HCT116 (cell line): ENCODE measurements around the gene ACTRT2. TPM values are rescaled to one million over a fixed set of nuclear protein-coding genes. Genes with fewer than 3 reads are reported as not detected.

Experiments used
- ATAC-seq: fragments of 200-7000 bp; cut with Tn5 transposase; 2 replicates; pipeline ENCODE4 v1.9.1; 2020; ENCODE audit warnings: mild to moderate bottlenecking, moderate library complexity
- BruUV-seq: library from RNA; stranded (reverse); fragments of 400-500 nt; replicated peaks from 2 replicates; lab custom pipeline; 2021; lab: Mats Ljungman, UMichigan
- CTCF ChIA-PET: fragments of 300-600 bp; sonication (Branson Sonifier 250); formaldehyde crosslinking; loops from one replicate; lab custom pipeline; 2021; ENCODE audit warnings: antibody characterized with exemption; lab: Charles Lee
- POLR2A ChIA-PET: fragments of 300-600, 350-600 bp; sonication (Branson Sonifier 250); formaldehyde crosslinking; loops from one replicate; lab custom pipeline; 2021; ENCODE audit warnings: antibody characterized with exemption; lab: Charles Lee
- RAD21 ChIA-PET, 2 experiments: fragments of 300-600 bp; sonication (Branson Sonifier 250); formaldehyde crosslinking; loops; one replicate each; lab custom pipeline; 2023; ENCODE audit warnings: low total read pairs in 2 of 2; ENCODE audit not compliant: uncharacterized antibody in 2 of 2, unreplicated experiment in 2 of 2, low non-redundant PET in 1 of 2; lab: Charles Lee
- DNase-seq: peaks from one replicate; pipeline ENCODE4 v3.0.0-alpha.2; 2010; ENCODE audit warnings: low read depth, low spot score
- H2AFZ ChIP-seq: fragments of 200-600 bp; shearing (Covaris generic), sonication (generic); 2 replicates; pipeline ENCODE4 v1.6.1; 2017; ENCODE audit warnings: low read depth, mixed run types, mixed read lengths, antibody characterized with exemption, low read length; ENCODE audit not compliant: poor library complexity, severe bottlenecking
- H3K27ac ChIP-seq: 2 replicates; pipeline ENCODE4 v1.5.1; 2012; ENCODE audit warnings: low read depth, low read length
- H3K27me3 ChIP-seq: fragments of 200-600 bp; sonication (generic); 2 replicates; pipeline ENCODE4 v1.6.1; 2016; ENCODE audit warnings: mixed run types, low read length, mixed read lengths; ENCODE audit not compliant: insufficient read depth
- H3K36me3 ChIP-seq, 2 experiments: fragments of 200-500 bp in 1 of 2; fragments of 200-600 bp in 1 of 2; sonication (Bioruptor generic) in 1 of 2; sonication (generic) in 1 of 2; 2 replicates each; pipeline versions ENCODE4 v1.5.1 to v1.6.1; 2014 to 2016; ENCODE audit warnings: low read length in 2 of 2, inconsistent platforms in 1 of 2, mixed read lengths in 1 of 2, mixed run types in 1 of 2; ENCODE audit not compliant: insufficient read depth in 2 of 2, control insufficient read depth in 1 of 2
- H3K4me1 ChIP-seq, 2 experiments: fragments of 200-600 bp in 1 of 2; sonication (generic) in 1 of 2; 2 replicates each; pipeline versions ENCODE4 v1.5.1 to v1.6.1; 2012 to 2017; ENCODE audit warnings: low read length in 2 of 2, inconsistent platforms in 1 of 2, mild to moderate bottlenecking in 1 of 2, mixed read lengths in 1 of 2, mixed run types in 1 of 2, moderate library complexity in 1 of 2; ENCODE audit not compliant: insufficient read depth in 2 of 2, control insufficient read depth in 1 of 2
- H3K4me2 ChIP-seq: fragments of 200-600 bp; sonication (generic); 2 replicates; pipeline ENCODE4 v1.6.1; 2017; ENCODE audit warnings: mixed run types, low read length, mixed read lengths
- H3K4me3 ChIP-seq, 2 experiments: fragments of 200-600 bp in 1 of 2; sonication (generic) in 1 of 2; replicated peaks in 1 of 2; 2 replicates each; pipeline ENCODE4 v1.5.1; 2011 to 2016; ENCODE audit warnings: low read length in 2 of 2, control low read depth in 1 of 2, low read depth in 1 of 2, mild to moderate bottlenecking in 1 of 2, mixed read lengths in 1 of 2, mixed run types in 1 of 2
- H3K79me2 ChIP-seq: fragments of 200-600 bp; sonication (generic); 2 replicates; pipeline ENCODE4 v1.6.1; 2017; ENCODE audit warnings: mild to moderate bottlenecking, mixed run types, low read length, moderate library complexity, mixed read lengths; ENCODE audit not compliant: insufficient read depth
- H3K9ac ChIP-seq: fragments of 200-600 bp; sonication (generic); 2 replicates; pipeline ENCODE4 v1.6.1; 2016; ENCODE audit warnings: low read length, mixed read lengths
- H3K9me2 ChIP-seq: fragments of 200-600 bp; sonication (generic), shearing (Covaris generic); 2 replicates; pipeline ENCODE4 v1.6.1; 2017; ENCODE audit warnings: mixed run types, mild to moderate bottlenecking, moderate library complexity; ENCODE audit not compliant: insufficient read depth
- H3K9me3 ChIP-seq, 2 experiments: fragments of 200-500 bp in 1 of 2; fragments of 200-600 bp in 1 of 2; sonication (Bioruptor generic) in 1 of 2; sonication (generic) in 1 of 2; 2 replicates each; pipeline ENCODE4 v1.6.1; 2014 to 2017; ENCODE audit warnings: low read length in 2 of 2, mixed read lengths in 2 of 2, inconsistent platforms in 1 of 2, low read depth in 1 of 2, mild to moderate bottlenecking in 1 of 2, mixed run types in 1 of 2, moderate library complexity in 1 of 2; ENCODE audit not compliant: control insufficient read depth in 1 of 2, insufficient read depth in 1 of 2
- H4K20me1 ChIP-seq: fragments of 200-600 bp; sonication (generic), shearing (Covaris generic); 2 replicates; pipeline ENCODE4 v1.6.1; 2017; ENCODE audit warnings: mixed run types, mild to moderate bottlenecking, moderate library complexity; ENCODE audit not compliant: insufficient read depth
- ATF3 ChIP-seq: IDR thresholded peaks from 2 replicates; pipeline ENCODE4 v1.6.1; 2012
- CBX3 ChIP-seq: IDR thresholded peaks from 2 replicates; pipeline ENCODE4 v1.6.1; 2012; ENCODE audit warnings: low read depth
- CTCF ChIP-seq, 3 experiments: fragments of 200-600 bp in 1 of 3; sonication (generic) in 1 of 3; IDR thresholded peaks in 2 of 3; conservative IDR thresholded peaks in 1 of 3; 2 replicates each; pipeline ENCODE4 v1.5.1; 2012 to 2017; ENCODE audit warnings: low read depth in 2 of 3, low read length in 2 of 3, antibody characterized with exemption in 1 of 3, borderline replicate concordance in 1 of 3, control low read depth in 1 of 3, mild to moderate bottlenecking in 1 of 3, mixed read lengths in 1 of 3, mixed run types in 1 of 3, moderate library complexity in 1 of 3; ENCODE audit not compliant: insufficient read depth in 1 of 3
- EGR1 ChIP-seq: IDR thresholded peaks from 2 replicates; pipeline ENCODE4 v1.6.1; 2012; ENCODE audit warnings: low read depth
- JUND ChIP-seq: IDR thresholded peaks from 2 replicates; pipeline ENCODE4 v1.6.1; 2012
- MAX ChIP-seq: IDR thresholded peaks from 2 replicates; pipeline ENCODE4 v1.6.1; 2012
- RAD21 ChIP-seq: IDR thresholded peaks from 2 replicates; pipeline ENCODE4 v1.6.1; 2012; ENCODE audit warnings: low read depth, mild to moderate bottlenecking
- REST ChIP-seq: IDR thresholded peaks from 2 replicates; pipeline ENCODE4 v1.6.1; 2012; ENCODE audit warnings: low read depth
- SIN3A ChIP-seq: IDR thresholded peaks from 2 replicates; pipeline ENCODE4 v1.6.1; 2012; ENCODE audit warnings: low read depth
- SP1 ChIP-seq: IDR thresholded peaks from 2 replicates; pipeline ENCODE4 v1.6.1; 2012; ENCODE audit warnings: low read depth
- TCF7L2 ChIP-seq: IDR thresholded peaks from 2 replicates; pipeline ENCODE4 v1.7.0; 2011; ENCODE audit warnings: borderline replicate concordance, inconsistent platforms; ENCODE audit not compliant: insufficient read depth, insufficient read length; ENCODE audit errors: extremely low read depth
- YY1 ChIP-seq: IDR thresholded peaks from 2 replicates; pipeline ENCODE4 v1.6.1; 2011; ENCODE audit warnings: low read length, low read depth, moderate library complexity, mild to moderate bottlenecking; ENCODE audit not compliant: insufficient replicate concordance; ENCODE audit errors: extremely low read depth
- ZFX ChIP-seq: fragments of 450-650 bp; IDR thresholded peaks from 2 replicates; pipeline ENCODE4 v1.6.1; 2017
- intact Hi-C: fragments of 100-400 bp; cut with micrococcal nuclease; formaldehyde crosslinking; loops from 2 replicates; pipeline ENCODE4 v1.10.0; 2022
- total RNA-seq: library from RNA; stranded (reverse); gene quantifications from one replicate; pipeline ENCODE4 v1.2.1, GENCODE V29; 2021; ENCODE audit not compliant: unreplicated experiment

ACTRT2 gene
- total RNA-seq, 1 experiment from 2014 or later, result not detected

GRCh38 chr1:2989976-2990375, 31.3 kb upstream of the ACTRT2 start (continued):
- TF ChIP-seq TCF7L2 (no peak), YY1 (no peak), RAD21 (no peak), CTCF (IDR thresholded peaks at IDR 0.05 in 2 of 3, conservative IDR thresholded peaks at IDR 0.05 in 1 of 3; ENCODE audit: borderline replicate concordance in 1 of 3, insufficient read depth in 1 of 3, low read depth in 2 of 3, low read length in 2 of 3) (no peak)
- TF ChIP-seq, all 23 proteins: peak for 0

- no TSS peak for BruUV-seq
- H3K79me2 ChIP-seq, result no peaks in the 10 kb centered on the region
- TF ChIP-seq SP1, result no peak
- no peak for TF ChIP-seq ATF3
- no peak for TF ChIP-seq ZFX
- TF ChIP-seq REST, result no peak
- no peak for TF ChIP-seq JUND
- no peak for TF ChIP-seq EGR1
- no peak for TF ChIP-seq YY1
- no peak for TF ChIP-seq SIN3A
- no peak for TF ChIP-seq CBX3
- no peak for TF ChIP-seq MAX
- H3K27ac ChIP-seq, result no peak overlapping the region
- no peak overlapping the region for H3K9ac ChIP-seq
- no peak overlapping the region for H3K4me3 ChIP-seq
- no peaks in the 10 kb centered on the region for H4K20me1 ChIP-seq
- H3K4me2 ChIP-seq, result no peak overlapping the region
- no peaks in the 10 kb centered on the region for H3K36me3 ChIP-seq
- no peaks in the 10 kb centered on the region for H3K4me1 ChIP-seq
- ATAC-seq (no peak), DNase-seq (no peak)
- no peaks in the 10 kb centered on the region for H3K9me2 ChIP-seq
- ChIA-PET CTCF (no interaction called here), POLR2A (no interaction called here), RAD21 (no interaction called here)
- intact Hi-C loops, result no loop called here
- peaks cover 0 to 12% of the 10 kb centered on the region in 2 experiments; a peak in 2 of 4 replicates for H3K9me3 ChIP-seq
- H2AFZ ChIP-seq, result no peak overlapping the region
- H3K27me3 ChIP-seq, result no peaks in the 10 kb centered on the region
Observed at GRCh38 chr1:2990376-2991115, 30.7 kb upstream of the ACTRT2 start.
